Astrocyte (in vitro differentiated cells and primary cell): Measurements from ENCODE around the gene SCAP.

Source experiments
- CTCF ChIP-seq: IDR thresholded peaks from 2 replicates; pipeline ENCODE4 v1.5.1; 2011; ENCODE audit warnings: low read depth, mild to moderate bottlenecking, inconsistent platforms, low read length, moderate library complexity; ENCODE audit not compliant: insufficient read depth
- EZH2 ChIP-seq: IDR thresholded peaks from 2 replicates; pipeline ENCODE4 v1.6.1; 2012; ENCODE audit warnings: mild to moderate bottlenecking, low read length, inconsistent platforms; ENCODE audit not compliant: insufficient read depth

GRCh38 chr3:47428662-47429061 is 47.1 kb downstream of the SCAP start:
- TF ChIP-seq CTCF (no peak), EZH2 (no peak)
